Stimulated activated CD8-positive, alpha-beta memory T cell treated with anti-CD3 and anti-CD28 coated beads, Interleukin-4, amount 100 ng/mL, for 1 hour (primary cell): Measurements from ENCODE around the gene NPAS3.

Experiments
- DNase-seq, 2 donors: peaks; one replicate each; pipeline ENCODE4 v3.0.0-alpha.2; 2020; ENCODE audit warnings: low read depth in 2 of 2, low spot score in 1 of 2

The NPAS3 gene

DNA sequence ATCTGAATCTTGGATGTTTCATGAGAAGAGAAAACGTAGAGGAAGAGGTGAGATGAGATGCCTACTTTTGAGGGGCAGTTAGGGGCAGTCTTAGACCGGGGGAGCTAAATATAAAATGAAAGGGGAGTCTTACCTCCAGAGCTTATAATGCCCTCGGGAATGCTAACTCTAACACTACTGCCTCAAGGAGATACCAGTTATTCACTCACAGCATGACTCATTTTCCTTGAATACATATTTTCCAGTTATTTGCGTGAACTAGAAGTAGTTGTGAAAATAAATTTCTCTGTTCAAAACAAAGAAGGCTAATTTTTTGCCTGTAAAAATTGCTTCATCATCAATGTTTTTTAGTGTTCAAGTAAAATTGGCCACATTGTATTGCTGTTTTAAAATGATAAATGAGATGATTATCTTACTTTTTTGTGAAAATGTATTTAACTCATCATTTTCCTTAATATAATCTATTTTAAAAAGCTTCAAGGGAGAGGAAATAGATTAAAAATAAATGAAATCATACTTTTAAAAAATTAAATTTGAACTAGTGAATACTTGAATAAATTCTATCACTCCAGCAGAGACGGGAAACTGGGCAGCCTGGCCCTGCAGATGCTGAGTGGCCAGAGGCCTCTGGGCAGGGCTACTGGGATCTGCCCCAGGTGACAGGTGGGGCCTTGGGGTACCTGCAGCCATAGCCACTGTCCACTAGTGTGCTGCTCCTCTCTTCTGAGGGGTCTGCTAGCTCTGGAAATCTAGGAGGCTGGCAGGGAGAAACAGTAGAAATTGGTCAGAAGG is 672.9 kb downstream of the NPAS3 start:
- no peak for DNase-seq

DNA sequence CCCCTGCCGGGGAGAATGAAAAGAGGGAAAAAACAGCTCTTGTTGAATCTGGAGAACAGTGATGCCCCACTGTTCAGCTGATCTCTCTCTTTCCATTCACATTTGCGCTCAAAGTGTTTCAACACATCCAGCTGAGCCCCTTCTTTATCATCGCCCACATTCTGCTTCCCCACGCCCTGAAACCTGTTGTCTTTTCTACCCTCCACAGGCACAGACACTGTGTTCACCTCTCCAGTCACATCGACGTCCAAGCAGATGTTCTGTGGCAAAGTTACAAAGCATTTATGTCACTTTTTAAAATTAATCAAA is 673.5 kb downstream of the NPAS3 start:
- DNase-seq, result no peak

DNA sequence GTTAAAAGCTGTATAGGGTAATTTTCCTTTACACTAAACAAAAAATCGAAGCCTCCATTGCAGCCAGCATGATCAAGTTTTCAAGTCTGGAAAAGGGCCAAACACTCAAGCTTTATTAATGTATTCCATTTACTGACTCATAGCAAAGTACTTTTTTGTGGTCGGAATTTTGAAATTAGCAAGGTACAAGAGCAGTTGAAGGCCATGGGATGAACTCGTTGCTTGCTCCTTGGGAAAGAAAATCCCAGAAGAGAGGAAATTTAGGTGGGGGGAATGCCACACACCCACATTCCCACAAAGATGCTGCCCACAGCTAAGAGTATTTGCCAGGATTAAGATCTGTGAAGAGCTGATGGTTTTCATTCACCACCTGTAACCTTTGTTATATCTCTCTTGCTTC is 678.5 kb downstream of the NPAS3 start:
- DNase-seq, result no peak

DNA sequence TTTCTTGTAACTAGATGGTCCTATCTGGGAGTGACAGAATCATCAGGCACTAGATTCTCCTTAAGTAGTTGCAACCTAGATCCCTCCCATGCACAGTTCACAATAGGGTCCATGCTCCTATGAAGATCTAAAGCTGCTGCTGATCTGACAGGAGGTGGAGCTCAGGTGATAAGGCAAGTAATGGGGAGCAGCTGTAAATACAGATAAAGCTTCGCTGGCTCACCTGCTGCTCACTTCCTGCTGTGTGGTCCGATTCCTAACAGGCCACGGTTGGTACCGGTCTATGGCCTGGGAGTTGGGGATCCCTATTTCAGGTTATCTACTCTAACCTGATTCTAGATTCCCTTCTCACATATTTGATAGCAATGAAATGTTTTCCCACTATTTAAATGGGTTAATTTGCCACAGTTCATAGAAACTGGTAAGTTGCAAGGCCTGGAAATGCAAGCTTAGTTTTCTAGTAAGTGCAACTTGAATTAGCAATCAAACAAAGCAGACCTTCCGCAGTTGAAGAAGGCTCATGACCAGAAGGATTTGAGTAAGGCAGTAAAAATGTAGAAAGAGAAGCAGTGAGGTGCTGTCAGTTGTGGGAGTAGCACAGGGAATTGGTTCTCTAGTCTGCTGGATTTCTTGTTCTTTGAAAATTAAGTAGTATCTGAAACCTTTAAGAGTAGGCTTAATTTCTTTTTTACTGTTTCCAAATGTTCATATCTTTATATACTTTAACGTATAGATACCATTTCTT is 679.9 kb downstream of the NPAS3 start:
- no peak for DNase-seq

DNA sequence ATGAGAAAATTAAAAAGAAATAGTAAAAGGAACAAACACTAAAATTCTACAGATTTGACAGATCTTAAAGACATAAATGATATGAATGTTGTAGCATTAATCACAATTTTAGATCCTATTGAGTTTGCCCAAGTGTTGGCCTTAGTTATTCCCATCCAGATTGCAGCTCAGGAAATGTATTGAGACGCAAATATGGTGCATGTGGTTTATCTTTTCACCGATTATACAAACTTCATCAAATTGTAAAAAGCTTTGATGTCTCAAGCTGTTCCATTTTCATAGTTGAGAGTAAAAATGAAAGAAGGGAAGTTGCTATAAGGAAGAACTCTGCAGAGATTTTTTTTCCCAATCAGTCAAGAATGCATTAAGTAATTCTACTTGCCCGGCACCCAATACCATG is 683.8 kb downstream of the NPAS3 start:
- DNase-seq, result no peak

DNA sequence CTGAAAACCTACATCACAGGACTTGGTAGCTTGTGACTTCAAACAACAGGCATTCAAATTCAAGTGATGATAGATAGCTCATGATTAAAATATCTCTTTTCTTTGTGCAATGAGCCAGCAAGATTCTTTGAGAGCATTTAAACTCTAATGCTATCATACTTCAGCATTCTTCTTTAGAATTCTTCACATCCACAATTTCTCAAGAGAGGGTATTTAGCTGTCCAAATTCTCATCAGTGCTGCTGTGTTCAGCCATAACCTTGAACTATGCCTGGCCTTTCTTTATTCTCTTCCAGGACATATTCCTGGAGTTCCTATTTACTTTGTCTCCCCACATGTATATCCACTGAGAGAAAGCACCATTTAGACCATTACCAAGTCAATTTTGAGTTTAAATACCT is 691.1 kb downstream of the NPAS3 start:
- DNase-seq, result no peak

DNA sequence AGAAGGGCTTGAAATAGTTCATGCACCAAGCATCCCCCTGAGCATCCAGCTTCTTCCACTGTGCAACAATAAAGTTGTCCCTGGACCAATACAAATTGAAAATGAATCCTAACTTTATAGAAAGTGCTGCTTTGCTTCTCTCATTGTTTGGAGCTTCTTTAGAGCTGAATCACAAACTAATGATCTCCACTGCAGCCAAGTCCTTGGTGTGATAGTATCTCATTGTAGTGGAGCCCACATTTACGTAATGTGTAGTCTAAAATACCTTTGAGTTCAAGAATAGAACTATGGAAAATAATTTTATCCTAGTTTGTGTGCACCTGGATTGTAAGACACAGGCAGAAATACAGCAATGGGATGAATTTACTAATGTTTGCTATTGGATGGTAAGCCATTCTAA is 692.3 kb downstream of the NPAS3 start:
- no peak for DNase-seq

DNA sequence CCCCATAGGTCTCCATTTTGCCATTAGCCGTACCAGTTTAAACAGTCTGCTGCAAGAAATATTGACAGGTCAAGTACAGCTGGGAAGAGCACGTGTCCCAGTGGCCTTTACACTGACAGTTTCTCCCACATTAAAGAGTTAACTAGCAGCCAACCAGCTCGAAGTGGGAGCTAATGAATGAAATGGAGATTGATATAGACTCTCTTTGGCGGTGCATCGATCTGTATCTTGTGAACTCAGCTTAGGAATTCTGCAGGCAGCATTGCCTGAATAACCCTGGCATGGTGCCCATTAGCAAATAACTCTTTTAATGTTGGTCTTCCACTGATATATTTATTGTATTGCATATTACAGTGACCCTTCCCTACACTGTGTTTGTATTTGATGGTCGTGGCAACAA is 692.8 kb downstream of the NPAS3 start:
- no peak for DNase-seq

DNA sequence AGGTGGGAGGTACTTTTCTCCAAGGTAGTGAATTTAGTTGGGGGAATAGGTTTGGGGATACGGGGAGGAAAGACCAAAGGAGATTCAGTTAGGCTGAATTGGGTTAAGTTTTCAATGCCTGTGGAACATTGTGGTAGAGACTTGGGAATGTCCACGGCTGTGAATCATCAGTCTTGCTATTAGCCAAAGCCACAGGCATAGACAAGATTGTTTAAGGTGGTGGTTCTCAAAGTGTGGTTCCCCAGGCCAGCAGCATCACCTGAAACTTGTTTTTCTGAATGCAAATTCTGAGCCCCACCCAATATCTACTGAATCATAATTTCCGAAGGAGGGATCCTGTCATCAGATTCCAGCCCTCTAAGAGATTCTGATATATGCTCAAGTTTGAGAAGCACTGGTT is 696.0 kb downstream of the NPAS3 start:
- DNase-seq, result no peak

DNA sequence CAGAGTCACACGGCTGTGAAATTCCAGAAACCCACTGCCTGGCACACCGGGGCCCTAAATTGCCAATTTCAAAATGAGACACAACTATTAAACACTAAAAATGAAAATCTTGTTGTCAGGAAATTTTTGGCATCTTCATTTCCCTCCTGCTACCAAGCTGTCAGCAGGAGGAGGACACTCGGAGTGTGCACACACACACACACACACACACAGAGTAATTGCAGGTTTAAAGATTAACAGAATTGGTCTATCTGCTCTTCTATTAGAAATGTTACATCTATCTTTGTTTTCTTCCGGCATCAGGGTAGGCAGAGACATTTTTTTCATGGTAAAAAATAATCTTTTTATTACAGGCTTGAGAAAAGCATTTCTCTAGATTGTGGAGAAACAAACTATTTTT is 698.0 kb downstream of the NPAS3 start:
- no peak for DNase-seq

DNA sequence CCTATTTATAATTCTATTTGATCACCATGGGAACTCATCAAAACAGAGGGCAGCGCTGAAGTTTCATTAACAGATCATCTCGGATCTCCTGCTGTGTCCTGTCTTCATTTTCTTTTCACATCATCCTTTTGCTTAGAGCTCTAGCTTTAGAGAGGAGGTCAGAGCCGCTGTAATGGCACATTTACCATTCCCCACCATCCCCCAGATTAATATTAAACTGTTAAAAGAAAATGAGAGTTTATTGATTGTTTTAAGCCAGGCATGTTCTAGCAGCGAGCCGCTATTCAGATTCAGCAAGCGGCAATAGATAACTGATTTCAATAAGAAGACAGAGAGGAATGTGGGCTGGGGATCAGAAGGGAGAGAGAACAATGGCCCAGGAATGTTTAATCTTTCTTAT is 703.4 kb downstream of the NPAS3 start:
- DNase-seq, result no peak

DNA sequence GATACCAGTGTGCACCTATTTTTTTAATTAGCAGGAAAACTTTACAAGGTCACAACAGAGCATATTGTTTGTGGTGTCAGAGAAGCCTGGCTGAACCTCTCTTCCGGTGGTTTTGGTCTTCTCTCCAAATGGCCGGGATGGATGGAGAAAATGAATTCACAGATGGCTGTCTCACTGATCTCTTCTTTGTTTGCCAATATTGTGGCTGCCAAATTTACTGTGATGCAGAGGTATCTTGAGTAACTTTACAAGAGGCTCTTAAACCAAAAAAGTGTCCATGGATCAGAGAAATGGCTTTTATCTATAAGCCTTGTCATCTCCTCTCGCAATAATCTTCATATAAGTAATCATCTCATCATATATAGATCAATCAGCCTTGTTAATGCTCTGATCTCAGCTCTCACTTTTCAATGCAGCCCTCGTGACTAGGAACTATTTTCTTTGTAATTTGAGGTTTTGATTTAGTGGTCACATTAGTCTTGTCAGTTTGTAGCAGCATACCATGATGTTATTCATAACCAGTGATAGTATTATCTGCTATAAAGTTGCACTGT is 704.1 kb downstream of the NPAS3 start:
- no peak for DNase-seq

DNA sequence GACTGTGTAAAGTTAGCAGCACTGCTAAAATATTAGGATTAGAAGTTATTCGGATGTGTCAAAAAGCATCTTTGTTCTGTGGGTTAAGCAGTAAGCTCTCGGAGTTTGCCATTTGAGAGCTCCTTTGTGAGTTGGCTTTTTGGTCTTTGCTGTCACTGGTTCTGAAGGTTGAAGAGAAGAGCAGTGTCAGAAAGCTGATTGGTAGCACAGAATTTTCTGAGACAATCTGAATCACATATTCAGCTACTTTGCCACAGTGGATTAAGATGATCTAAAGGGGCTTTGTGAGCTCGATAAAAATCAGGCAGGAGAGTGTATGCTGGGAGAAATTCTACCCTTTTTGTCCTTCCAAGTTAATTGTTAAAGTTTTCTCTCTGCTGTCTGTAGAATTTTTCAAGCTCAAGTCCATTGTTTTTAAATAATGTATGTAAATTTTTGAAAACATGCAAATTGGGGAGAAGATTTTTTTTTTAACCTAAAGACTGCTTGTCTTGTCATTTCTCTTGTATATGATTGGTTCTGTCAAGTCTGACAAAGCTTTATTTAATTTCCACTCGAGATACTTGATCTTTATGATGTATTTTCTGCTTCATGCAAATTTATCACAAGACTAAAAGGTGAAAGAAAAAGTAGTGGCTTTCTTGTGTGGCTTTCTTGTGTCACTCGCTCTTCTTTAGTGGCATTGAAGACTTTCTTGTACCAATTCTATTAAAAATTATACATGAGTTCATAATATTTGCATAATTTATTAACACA is 704.9 kb downstream of the NPAS3 start:
- no peak for DNase-seq

DNA sequence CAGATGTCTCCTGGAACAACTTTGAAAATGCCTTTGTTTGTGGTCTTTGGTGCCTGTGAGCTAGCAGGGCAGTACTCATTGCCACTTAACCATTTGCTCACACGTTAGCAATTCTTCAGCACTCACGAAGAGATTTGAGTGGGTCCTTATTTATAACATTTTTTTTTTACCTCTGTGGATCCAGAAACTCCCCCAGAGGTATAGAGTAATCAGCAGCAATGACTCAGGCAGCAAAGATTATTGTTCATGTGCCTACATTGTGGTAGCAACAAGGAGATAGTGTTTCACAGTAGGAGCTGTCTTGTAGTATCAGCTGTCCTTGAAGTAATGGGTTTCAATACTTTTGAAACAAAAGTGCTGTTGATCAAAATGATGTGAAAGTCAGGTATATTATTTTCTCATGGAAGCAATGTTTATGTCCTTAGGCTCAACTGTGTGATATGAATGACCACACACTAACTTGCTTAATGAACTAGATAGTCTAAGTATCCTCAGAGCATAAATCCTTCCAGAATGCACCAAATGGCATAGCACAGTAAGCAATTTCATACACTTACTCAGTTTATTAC is 708.1 kb downstream of the NPAS3 start:
- no peak for DNase-seq

DNA sequence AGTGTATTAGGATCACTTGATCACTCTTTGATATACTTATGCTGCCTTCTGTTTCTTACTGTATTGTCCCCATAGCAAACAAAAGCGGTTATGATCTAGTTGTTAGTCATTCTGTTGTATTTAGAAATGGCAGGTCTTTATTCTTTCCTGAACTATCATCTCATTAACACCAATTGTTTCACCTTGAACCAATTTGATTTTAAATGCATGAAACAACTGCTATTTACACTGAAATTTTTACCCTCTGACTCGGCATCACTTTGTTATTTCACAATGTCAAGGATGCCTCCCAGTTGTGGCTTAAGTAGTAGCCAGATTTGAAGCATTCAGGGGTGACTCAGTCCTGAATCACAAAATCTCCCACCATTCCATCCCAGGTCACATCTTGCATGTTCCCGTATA is 708.7 kb downstream of the NPAS3 start:
- DNase-seq, result no peak

DNA sequence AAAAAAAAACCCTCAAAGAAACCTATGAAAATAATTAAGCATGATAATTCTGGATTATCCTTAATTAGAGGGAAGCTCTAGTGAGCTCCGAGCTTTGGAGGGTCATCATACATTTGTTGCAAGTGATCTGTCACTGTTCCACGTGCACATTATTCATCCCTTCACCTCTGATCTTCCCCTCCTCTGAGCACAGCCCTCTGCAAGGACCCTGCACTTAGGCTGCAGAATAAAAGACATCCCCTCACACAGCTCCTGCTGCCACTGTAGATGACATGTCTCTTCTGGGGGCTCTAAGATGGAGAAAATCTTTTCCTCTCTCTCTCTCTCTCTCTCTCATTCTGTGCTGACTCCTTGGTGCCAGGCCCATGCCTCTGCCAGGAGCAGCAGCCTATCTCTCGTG is 711.8 kb downstream of the NPAS3 start:
- DNase-seq, result no peak

DNA sequence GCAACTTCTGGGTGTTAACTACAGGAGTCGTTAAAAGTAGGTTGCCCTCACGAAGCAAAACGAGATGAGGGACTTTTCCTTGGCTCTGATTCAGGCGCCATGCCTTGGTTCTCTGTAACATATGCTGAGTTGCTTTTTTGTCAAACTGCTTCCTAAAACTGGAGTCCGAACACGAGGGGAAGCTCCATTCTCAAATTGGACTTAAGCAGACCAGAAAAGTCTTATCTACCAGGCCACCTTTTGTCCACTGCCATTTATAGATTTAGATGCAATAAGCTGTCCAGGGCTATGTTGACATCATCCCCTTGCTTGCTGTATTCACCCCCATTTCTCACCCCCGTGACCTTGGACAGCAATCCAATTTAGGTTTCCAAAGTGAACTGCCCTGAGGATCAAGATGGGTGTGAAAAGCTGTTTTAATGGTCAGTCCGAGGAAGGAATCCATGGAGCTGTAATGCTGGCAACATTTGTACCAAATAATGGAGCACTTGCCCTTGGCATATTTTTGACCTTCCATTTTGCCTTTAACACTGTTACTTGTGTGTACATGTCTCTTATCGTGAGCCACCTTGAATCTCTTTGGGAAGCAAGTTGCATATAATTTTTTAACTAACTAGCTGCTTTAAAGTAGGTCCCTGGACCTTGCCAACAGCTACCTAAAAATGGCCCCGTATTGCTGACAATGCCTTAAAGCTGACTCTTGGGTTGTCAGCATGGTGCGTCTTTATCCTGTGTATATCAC is 714.1 kb downstream of the NPAS3 start:
- no peak for DNase-seq

DNA sequence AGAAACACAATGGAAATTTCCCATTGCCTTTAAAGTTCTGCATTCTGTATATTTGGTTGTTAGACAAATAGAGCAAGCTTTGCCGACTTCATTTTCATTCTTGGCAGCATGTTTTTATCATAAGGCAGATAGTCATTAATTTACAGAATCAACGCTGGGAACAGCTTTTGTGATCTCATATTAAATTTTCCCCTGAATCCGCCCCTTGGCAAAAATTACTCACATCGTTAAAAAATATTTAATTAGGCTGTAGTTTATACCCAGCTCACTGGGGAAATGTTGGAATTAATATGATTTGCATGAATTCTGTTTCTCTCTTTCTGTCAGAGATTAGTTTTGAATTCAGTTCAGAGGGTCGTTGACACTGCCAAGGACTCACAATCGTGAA is 714.6 kb downstream of the NPAS3 start:
- no peak for DNase-seq

DNA sequence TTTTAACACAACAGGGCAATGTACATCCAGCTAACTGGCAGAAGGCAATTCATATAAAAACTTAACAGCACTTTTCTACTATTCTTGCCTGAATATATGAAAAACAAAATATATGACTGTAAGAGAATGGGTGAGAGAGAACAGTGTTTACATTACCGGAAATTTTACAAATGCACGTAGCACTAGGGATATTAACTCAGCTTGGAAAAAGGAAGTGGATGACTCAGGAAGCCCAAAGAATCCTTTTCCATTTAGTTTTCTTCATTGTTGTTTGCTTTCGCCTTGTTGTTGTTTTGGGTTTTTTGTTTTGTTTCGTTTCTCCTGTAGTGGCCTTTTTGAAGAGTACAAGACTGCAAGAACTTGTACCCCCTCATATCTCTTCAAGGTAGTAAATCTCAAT is 716.7 kb downstream of the NPAS3 start:
- DNase-seq, result no peak

DNA sequence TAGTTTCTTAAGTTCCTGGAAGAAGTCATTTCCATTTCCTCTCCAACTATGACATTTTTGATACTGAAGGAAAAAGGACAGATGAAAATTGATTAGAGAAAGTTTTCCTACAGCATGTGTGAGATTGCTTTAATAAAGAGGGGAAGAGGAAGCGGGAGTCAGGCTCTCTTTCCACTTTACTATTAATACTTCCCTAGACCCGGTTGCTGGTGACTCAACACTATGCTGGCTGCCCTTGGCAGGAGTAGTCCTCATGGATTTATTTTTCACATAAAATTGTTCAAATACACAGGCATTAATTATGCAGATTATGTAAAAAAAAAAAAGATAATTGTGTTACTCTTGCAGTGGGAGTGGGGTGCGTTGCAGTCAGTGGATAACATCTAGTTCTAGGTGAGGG is 718.8 kb downstream of the NPAS3 start:
- no peak for DNase-seq

DNA sequence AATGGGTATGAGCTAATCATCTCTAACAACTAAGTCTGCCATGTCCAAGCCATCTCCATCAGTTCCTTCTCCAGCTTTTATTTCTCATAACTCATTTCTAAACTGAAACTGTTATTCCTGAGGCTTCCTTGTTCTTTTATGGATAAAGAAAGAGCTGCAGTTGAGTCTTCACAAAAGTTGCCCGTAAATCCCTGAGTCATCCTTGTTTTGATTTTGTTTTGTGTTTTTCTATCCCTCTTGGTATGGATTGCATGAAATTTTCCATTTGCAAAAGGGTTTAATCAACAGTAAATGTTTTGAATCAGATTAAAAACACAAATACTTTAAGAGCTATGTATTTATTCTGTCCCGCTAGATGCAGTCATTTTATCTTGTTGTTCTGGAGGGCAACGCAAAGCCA is 721.6 kb downstream of the NPAS3 start:
- no peak for DNase-seq
